HG03196 (cell line): ENCODE measurements around the gene DQX1.

ENCODE experiments used
- ATAC-seq: cut with Tn5 transposase; IDR thresholded peaks from one replicate; pipeline ENCODE4 v1.9.1; 2021; ENCODE audit not compliant: unreplicated experiment

Gene DQX1

GRCh38 chr2:74533464-74533863 is 7.4 kb upstream of the DQX1 start:
- no peak for ATAC-seq

- no peak for ATAC-seq
Observed at GRCh38 chr2:74532222-74532621, 6.2 kb upstream of the DQX1 start.

- no peak for ATAC-seq
Observed at GRCh38 chr2:74531666-74532065, 5.6 kb upstream of the DQX1 start.

GRCh38 chr2:74530239-74531187 is 4.5 kb upstream of the DQX1 start:
- peak; percentile 29 for ATAC-seq

- peak; percentile 76 for ATAC-seq
Observed at GRCh38 chr2:74529357-74530238, 3.6 kb upstream of the DQX1 start, which contains the start of the genes AUP1 and HTRA2. AUP1 (minus strand) TSS chr2:74529706; CDS start chr2:74529629, 77 bp downstream. HTRA2 (plus strand) TSS chr2:74529933; CDS start chr2:74530007, 74 bp downstream.

- peak; percentile 7 for ATAC-seq
Observed at GRCh38 chr2:74528600-74529356, 2.7 kb upstream of the DQX1 start.

- ATAC-seq, result no peak
Observed at GRCh38 chr2:74527741-74528140, 1.7 kb upstream of the DQX1 start.

- ATAC-seq, result no peak
Observed at GRCh38 chr2:74526649-74527230, 709 bp upstream of the DQX1 start.

GRCh38 chr2:74524955-74525716 is 895 bp downstream of the DQX1 start:
- no peak for ATAC-seq

GRCh38 chr2:74524005-74524404 is 2.0 kb downstream of the DQX1 start:
- no peak for ATAC-seq

GRCh38 chr2:74522516-74522915 is 3.5 kb downstream of the DQX1 start:
- ATAC-seq, result no peak

GRCh38 chr2:74516650-74517049 is 9.4 kb downstream of the DQX1 start:
- no peak for ATAC-seq

GRCh38 chr2:74515981-74516633 is 9.9 kb downstream of the DQX1 start:
- no peak for ATAC-seq

GRCh38 chr2:74515271-74515980 is 10.6 kb downstream of the DQX1 start:
- no peak for ATAC-seq

- no peak for ATAC-seq
Observed at GRCh38 chr2:74514368-74515270, 11.4 kb downstream of the DQX1 start, which contains the start of gene TLX2. TLX2 (plus strand) TSS chr2:74514450; CDS start chr2:74514807, 357 bp downstream.

GRCh38 chr2:74513605-74514367 is 12.2 kb downstream of the DQX1 start:
- ATAC-seq, result no peak
